HG03196 (cell line): ENCODE measurements around the gene PLS3.

Source experiments
- ATAC-seq: cut with Tn5 transposase; IDR thresholded peaks from one replicate; pipeline ENCODE4 v1.9.1; 2021; ENCODE audit not compliant: unreplicated experiment

The PLS3 gene

DNA sequence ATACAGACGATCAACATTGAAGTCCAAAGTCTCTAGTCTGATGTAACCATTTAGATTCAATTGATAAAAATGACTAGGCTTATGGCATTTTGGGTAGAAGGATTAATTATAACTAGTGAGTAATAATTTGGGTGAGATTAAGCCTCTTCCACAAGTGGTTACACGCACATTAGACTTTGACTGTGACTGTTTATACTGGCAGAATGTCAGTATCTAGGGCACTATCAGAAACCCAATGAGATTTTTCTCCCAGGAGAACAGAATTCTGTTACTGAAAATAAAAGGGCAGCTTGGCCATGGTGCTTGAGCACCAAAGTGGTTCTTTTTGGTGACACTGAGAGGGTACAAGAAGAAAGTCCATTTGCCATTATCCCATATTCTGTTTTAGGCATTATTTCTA lies 3.3 kb downstream of the PLS3 start:
- no peak for ATAC-seq

DNA sequence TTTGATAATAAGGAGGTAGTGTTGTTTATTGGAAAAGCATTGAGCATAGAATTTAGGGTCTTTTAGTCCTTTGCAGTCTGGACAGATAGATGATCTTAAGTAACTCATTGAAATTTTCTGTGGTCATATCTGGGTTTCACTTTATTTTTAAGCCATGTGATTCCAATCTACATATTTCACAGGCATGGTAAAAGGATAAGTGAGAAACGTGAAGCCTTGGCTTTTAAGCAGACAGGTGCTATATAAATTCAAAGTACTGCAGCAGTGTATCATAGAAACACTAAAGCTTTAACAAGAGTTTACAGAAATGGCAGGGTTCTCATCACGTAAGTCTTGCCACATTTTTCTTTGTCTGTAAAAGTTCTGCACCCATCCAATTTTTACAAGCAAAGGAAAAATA lies 4.9 kb downstream of the PLS3 start:
- no peak for ATAC-seq

- no peak for ATAC-seq
Measured at GRCh38 chrX:115571712-115572111, 10.7 kb downstream of the PLS3 start.

- no peak for ATAC-seq
Measured at GRCh38 chrX:115573185-115573584, 12.2 kb downstream of the PLS3 start.

DNA sequence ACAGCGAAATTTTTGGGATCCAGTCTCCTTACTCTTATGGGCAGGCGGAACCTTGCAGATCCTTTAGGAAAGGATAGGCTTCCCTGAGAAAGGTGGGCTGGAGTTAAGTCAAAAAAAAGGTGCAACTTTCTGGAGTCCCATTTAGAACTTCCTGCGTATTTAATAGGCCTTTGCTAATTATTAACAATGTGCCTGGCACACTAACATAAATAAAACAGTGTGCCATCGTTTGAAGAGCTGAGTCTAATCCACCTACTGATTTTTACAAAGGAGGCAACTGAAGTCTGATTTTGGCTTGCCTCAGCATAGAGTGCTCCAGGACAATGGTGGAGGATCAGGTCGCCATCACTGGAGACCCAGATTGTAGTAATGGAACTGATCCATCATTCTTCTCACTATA lies 15.7 kb downstream of the PLS3 start:
- no peak for ATAC-seq

- no peak for ATAC-seq
Measured at GRCh38 chrX:115579327-115579726, 18.4 kb downstream of the PLS3 start.

- ATAC-seq: no peak
Measured at GRCh38 chrX:115579786-115580294, 18.9 kb downstream of the PLS3 start.

DNA sequence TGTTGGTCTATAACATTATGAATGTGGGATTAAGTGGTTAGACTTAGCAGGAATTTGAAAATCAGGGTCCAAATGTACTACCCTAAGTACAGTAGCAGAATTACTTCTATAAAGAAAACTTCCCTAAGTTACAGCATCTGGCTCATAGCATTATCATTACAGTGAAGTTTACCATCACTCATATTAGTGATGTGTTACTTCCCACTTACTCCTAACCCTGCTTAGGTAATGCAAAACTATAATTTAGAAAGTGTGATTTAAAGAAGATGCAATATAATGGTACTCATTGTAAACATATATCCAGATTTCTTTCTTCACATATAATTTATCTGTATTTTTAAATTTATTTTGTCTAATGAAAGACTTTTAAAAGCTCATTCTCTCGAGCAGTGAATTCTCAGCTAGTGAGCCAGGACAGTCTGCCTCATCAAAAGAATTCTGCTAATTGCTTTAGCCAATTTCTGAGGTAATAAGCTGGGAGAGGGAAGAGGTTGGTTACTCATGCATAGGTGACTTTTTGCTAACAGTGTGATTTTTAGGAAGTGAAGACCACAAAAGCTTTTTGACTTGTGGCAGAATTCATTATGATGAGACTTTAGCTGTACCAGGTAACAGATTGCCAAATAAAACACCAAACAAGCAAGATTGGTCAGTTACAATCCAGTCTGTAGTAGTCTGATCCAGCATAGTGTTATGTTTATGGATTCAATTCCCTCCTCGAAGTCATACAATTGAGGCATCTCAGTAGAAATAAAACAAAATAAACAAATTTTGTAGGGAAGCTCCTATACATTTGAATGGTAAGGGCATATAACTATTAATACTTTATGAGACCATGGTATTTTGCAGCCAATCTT lies 21.0 kb downstream of the PLS3 start:
- ATAC-seq: no peak

- no peak for ATAC-seq
Measured at GRCh38 chrX:115582616-115583495, 21.9 kb downstream of the PLS3 start.

- ATAC-seq: no peak
Measured at GRCh38 chrX:115583496-115584004, 22.6 kb downstream of the PLS3 start.

DNA sequence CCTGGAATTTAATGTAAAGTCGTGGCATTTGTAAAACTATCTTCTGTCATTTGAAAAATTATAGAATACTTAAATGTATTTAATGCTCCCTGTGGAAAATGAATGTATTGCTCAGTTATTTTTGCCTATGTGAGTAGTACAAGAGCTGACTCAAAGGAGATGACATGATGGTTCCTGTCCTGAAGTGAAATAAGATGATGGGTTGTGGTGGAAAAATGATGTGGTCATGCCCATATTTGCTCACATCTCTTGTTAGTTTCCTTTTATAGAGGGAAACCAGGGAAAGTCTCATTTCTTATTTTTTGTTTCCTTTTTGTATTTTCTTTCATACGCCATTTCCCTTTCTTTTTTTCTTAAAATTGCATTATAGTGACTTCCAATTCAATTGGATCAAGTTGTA lies 23.7 kb downstream of the PLS3 start:
- ATAC-seq: no peak

- no peak for ATAC-seq
Measured at GRCh38 chrX:115588179-115588578, 27.2 kb downstream of the PLS3 start.

- ATAC-seq: no peak
Measured at GRCh38 chrX:115589419-115589818, 28.4 kb downstream of the PLS3 start.

DNA sequence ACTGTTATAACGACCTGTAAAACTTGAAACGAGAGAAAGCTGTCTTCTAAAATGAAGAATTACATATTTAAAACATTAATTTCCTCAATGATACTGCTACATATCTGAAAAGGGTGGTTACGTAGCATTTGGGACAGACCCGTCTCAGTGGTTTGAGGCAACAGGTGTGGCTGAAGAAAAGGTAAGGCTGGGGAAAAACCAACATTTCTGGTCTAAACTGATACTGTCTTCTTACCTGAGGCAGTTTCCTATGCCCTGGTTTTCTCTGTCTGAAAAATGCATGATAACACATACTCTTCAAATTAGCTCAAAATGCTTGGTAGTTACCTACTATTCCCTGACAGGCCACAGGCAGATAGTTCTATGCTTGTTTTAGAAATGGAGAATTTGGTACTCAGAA lies 30.4 kb downstream of the PLS3 start:
- ATAC-seq: no peak

DNA sequence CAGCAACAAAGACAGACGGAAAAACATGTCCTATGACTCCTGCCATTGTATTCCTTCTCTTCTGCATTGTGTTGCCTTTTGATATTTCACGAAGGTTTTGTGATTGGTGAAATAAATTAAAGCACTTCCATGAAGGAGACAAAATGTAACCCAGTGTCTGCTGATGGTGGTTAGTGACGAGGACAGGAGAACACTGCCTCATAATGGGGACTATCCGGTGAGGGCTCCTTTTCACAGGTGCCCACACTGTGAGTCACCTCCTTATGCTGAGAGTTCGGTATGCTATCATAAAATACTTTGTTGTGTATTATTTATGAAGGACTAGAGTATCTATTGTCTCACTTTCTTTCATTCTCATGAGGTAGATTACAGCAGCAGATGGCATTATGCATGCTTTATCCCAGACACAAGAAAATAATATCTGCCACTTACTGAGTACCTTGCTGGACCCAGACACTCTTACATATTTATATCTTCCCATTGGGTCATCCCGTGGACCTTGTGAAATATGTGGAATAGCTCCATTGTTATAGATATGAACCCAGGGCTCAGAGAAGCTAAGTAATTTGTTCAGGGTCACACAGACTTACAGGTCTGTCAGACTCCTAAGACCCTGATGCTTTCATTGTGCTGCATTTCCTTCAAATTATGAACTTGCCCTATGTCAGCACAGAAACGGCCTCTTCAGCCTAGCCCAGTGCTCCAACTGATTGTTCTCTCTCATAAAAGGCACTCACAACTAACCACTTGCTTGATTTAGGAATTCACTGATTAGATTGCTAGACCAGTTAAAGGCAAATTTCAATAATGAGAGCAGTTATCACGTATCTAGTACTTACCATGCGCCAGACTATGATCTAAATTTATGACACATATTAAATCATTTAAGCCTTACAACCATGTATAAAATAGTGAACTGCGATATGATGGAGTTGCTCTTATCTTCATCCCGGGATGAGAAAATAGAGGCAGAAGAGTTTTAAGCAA lies 31.2 kb downstream of the PLS3 start:
- ATAC-seq: no peak

- ATAC-seq: no peak
Measured at GRCh38 chrX:115592997-115593734, 32.2 kb downstream of the PLS3 start.

DNA sequence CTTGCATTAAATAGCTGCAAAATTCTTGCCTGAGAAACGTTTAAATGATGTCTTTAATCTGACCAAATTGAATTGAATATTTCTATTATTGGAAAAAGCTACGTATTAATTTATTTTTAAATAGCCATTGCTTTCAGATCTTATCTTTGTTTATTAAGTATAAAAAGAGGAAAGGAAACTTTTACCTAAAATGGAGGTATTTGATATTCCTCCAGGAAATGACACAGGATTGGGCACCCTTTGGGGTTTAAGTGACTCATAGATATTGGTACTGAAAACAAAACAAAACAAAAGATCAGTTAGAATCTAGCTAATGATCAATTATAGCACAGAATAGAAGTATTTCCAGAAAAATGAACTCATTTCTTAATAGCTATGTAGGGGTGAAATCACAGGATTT lies 34.1 kb downstream of the PLS3 start:
- no peak for ATAC-seq

DNA sequence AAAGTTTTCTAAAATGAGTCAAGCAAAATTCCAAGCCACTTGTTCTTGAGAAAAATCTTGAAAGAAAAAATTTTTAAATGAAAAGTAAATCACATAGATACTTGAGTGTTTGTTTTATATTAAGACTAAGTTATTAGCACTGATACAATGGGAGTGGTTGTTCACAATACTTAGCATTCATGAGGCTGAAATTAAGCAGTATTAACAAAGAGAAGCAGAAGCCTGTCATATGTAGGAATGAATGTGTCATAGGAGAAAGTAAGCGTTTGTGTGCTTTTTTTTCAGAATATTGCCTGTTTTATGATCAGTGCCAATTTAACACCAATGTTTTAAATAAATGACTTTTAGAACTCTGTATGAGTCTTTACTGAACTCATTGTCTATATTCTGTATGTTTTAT lies 37.6 kb downstream of the PLS3 start:
- ATAC-seq: no peak

GRCh38 chrX:115602308-115602707 lies 41.3 kb downstream of the PLS3 start:
- ATAC-seq: no peak
